Measurements from ENCODE around the gene UCN2. TPM values are rescaled to one million over a fixed set of nuclear protein-coding genes. Genes with fewer than 3 reads are reported as not detected.

The UCN2 gene
- total RNA-seq, 1 donor from 2014 or later = 0.19 TPM

GRCh38 chr3:48562367-48563095 lies 1.1 kb downstream of the UCN2 start:
- Histone ChIP-seq H3K27ac (replicated peaks) (no peak overlapping the region), H3K36me3 (no peaks in the 10 kb centered on the region)
- intact Hi-C loops (cut with micrococcal nuclease) = no loop called here

GRCh38 chr3:48561045-48561736 lies 2.4 kb downstream of the UCN2 start:
- peak overlapping the region; percentile 56 for H3K4me3 ChIP-seq

More at GRCh38 chr3:48562367-48563095, 1.1 kb downstream of the UCN2 start:
- H3K4me3 ChIP-seq = no peak overlapping the region
- no peak for DNase-seq
- peaks cover 37% of the 10 kb centered on the region for H3K4me1 ChIP-seq
- H3K27me3 ChIP-seq (ENCODE audit: low read depth) = no peaks in the 10 kb centered on the region
- no peak for TF ChIP-seq CTCF (IDR thresholded peaks at IDR 0.05; ENCODE audit: borderline replicate concordance)
- H3K9me3 ChIP-seq (replicated peaks) = no peaks in the 10 kb centered on the region

GRCh38 chr3:48560648-48561018 lies 2.9 kb downstream of the UCN2 start:
- Histone ChIP-seq H3K27ac (replicated peaks) (peak overlapping the region; percentile 74), H3K27me3 (ENCODE audit: low read depth) (no peaks in the 10 kb centered on the region), H3K4me1 (peaks cover 50% of the 10 kb centered on the region), H3K4me3 (peak overlapping the region; percentile 56), H3K9me3 (replicated peaks) (no peaks in the 10 kb centered on the region), H3K36me3 (no peaks in the 10 kb centered on the region)
- intact Hi-C loops (cut with micrococcal nuclease) = no loop called here
- DNase-seq = peak; percentile 53
- no peak for TF ChIP-seq CTCF (IDR thresholded peaks at IDR 0.05; ENCODE audit: borderline replicate concordance)

More at GRCh38 chr3:48561045-48561736, 2.4 kb downstream of the UCN2 start:
- Histone ChIP-seq H3K4me1 (peaks cover 47% of the 10 kb centered on the region), H3K9me3 (replicated peaks) (no peaks in the 10 kb centered on the region), H3K36me3 (no peaks in the 10 kb centered on the region), H3K27ac (replicated peaks) (peak overlapping the region; percentile 74), H3K27me3 (ENCODE audit: low read depth) (no peaks in the 10 kb centered on the region)
- peak; percentile 65 for DNase-seq
- intact Hi-C loops (cut with micrococcal nuclease) = no loop called here
- TF ChIP-seq CTCF (IDR thresholded peaks at IDR 0.05; ENCODE audit: borderline replicate concordance) = peak; percentile 35

- Histone ChIP-seq H3K4me3 (no peak overlapping the region), H3K27me3 (ENCODE audit: low read depth) (no peaks in the 10 kb centered on the region), H3K9me3 (replicated peaks) (no peaks in the 10 kb centered on the region), H3K36me3 (no peaks in the 10 kb centered on the region), H3K4me1 (peaks cover 50% of the 10 kb centered on the region), H3K27ac (replicated peaks) (peak overlapping the region; percentile 84)
- peak; percentile 47 for DNase-seq
- no peak for TF ChIP-seq CTCF (IDR thresholded peaks at IDR 0.05; ENCODE audit: borderline replicate concordance)
- intact Hi-C loops (cut with micrococcal nuclease) = no loop called here
These were observed 5.0 kb downstream of the UCN2 start for GRCh38 chr3:48558493-48559134.

GRCh38 chr3:48556796-48557626 lies 6.6 kb downstream of the UCN2 start, which contains the start of gene PFKFB4:
Gene PFKFB4, minus strand, starts transcription at chr3:48556803. Its CDS starts 26 bp downstream, at chr3:48556777.
- peak; percentile 28 for TF ChIP-seq CTCF (IDR thresholded peaks at IDR 0.05; ENCODE audit: borderline replicate concordance)
- Histone ChIP-seq H3K36me3 (no peaks in the 10 kb centered on the region), H3K9me3 (replicated peaks) (no peaks in the 10 kb centered on the region), H3K27ac (replicated peaks) (peak within 1 kb of the TSS; percentile 84), H3K4me3 (peak within 1 kb of the TSS; percentile 71), H3K4me1 (peaks cover 50% of the 10 kb centered on the region), H3K27me3 (ENCODE audit: low read depth) (no peaks in the 10 kb centered on the region)
- peak; percentile 99 for DNase-seq
- intact Hi-C loops (cut with micrococcal nuclease) = no loop called here
